Activated CD8-positive, alpha-beta memory T cell treated with anti-CD3 and anti-CD28 coated beads, Interleukin-2, amount 50 U/mL, for 1 hour (primary cell): ENCODE measurements around the gene LIPC.

ENCODE experiments used
- DNase-seq: peaks from one replicate; pipeline ENCODE4 v3.0.0-alpha.2; 2020; ENCODE audit errors: extremely low read depth

The LIPC gene

DNA sequence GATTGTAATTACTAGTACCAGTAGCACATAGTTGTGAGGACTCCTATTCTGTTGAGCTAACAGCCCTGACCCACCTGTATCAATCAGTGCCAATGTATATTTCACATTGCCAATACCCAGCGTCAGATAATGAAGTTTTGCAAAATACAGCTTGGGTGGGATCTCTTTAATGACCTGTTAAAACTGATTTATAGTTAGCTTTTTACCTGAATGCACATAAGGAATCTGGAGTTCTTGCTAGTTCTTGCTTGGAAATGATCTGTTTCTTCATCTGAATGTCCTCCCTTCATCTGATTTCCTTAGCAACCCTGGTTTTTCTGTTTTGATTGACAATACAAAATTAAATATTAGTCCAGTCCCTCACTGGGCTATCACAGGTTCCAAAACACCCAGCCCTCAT is 62.8 kb downstream of the LIPC start:
- DNase-seq: no peak

DNA sequence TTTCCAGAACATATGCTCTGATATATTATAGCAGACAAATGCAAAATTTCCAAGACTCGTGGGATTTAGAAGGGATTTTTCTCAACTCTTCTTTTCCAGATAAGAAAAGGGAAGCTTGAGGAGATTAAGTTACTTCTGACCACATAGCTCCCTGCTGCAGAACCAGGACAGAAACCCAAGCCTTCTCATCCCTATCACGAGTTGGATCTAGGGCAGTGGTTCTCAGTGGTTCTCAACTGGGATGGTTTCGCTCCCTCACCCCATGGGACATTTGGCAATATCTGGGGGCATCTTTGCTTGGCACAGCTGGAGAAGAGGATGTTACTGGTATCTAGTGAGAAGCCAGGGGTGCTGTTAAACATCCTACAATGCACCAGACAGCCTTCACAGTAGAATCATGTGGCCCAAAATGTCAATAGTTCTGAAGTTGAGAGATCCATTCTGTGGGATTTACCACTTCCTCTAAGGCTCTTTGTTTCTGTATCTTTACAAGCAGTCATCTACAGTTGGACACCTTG is 64.2 kb downstream of the LIPC start:
- no peak for DNase-seq

GRCh38 chr15:58497046-58497785 is 65.4 kb downstream of the LIPC start:
- DNase-seq: no peak

- DNase-seq: no peak
Observed at GRCh38 chr15:58498821-58499580, 67.2 kb downstream of the LIPC start.

- no peak for DNase-seq
Observed at GRCh38 chr15:58501006-58501405, 69.2 kb downstream of the LIPC start.

- DNase-seq: no peak
Observed at GRCh38 chr15:58501636-58502188, 69.9 kb downstream of the LIPC start.

DNA sequence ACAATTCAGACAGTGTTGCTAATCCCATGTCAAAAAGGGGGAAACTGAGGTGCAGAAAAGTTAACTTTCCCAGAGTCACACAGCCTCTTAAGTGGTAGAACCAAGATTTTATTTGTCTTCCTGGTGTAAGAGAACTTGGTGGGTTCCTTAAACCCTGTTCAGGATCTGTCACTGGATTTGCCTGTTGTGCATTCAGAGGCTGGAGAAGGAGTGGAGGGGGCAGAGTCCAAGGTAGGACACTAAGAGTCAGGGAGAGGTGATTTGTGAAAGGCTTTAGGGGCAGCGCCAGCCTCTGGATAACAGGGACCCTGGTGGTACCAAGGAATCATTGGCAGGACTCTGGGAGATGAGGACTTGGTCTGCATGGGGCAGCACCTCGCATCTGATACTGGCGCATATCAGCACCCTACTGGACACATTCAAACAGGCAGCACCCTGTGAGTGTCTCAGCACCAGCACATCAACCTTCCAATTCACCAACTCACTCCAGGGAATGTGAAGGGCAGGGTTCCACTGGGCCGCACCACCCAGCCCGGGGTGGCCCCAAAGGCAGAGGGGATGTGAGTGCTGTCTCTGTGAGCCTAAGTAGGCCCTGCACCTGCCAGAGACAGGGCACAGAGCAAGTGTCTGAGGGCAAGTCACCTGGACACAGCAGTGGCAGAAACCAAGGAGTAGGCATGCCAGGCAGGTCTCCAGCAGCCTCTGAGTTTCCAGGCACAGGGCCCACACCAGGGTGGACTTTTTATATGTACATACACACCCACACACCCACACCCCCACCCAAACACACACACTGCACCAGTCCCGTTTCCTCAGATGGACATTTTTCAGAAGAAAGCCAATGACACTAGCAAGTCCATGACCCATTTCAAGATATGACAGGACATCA is 71.6 kb downstream of the LIPC start:
- no peak for DNase-seq

DNA sequence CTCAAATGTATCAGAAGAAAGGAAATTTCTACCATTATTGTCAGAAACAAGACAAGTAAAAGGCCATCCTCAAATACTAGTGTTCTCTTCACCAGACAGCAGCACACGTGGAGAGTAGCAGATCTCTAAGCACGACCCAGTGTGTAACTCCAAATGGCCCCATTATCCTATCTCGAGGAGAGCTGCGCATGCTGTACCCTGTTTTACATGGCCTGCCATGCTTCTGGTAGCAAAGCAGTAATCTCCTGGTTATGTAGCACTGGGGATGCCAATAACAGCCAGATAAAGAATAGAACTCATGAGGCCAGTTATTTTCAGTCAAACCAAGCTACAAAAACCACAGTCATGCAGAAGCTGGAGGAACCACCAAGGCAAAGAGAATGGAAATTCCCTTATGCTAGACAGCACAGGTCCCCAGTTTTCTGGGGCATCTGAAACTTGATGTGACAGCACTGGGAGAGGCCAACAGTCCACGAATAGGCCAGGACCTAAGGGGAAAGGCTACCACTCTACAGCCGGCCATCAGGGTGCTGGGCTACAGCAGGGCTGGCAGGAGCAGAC is 73.0 kb downstream of the LIPC start:
- no peak for DNase-seq

DNA sequence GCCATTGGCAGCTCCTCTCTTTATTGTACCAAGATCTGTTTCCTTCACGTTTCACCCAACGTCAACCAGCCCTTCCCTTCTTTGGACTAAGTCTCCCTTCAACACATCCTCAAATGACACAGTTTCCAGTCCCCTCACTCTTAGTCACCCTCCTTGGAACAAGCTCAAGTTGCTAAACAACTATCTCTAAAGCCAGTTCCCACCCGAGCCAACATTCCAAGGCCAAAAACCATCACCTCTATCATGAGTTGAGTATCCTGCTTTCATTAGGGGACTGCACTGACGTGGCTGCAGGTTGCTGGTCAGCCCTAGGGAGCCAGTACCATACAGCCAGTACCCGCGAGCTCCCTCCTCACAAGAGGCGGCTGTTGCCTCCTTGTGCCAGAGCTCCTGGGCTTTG is 73.8 kb downstream of the LIPC start:
- DNase-seq: no peak

DNA sequence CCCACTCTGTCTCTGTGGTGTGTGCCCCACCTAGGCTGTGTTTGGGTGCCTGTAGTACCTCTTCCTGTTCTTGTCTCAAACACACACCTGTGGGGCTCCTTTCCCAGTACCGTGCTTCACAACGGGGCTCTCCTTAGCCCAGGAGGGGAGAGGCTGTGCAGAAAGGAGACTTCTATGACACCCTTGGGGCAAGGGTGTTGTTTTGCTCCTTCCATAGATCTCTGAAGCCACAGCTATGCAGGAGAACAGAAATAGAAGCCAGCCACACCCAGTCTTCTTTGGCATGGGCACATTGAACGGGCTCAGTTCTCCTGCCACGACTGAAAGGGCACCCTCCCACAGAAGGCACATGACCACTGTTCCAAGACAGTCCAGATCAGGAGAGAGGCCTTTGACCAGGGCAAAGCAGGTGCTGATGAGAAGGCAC is 74.3 kb downstream of the LIPC start:
- DNase-seq: no peak

GRCh38 chr15:58506783-58507668 is 75.2 kb downstream of the LIPC start:
- no peak for DNase-seq

DNA sequence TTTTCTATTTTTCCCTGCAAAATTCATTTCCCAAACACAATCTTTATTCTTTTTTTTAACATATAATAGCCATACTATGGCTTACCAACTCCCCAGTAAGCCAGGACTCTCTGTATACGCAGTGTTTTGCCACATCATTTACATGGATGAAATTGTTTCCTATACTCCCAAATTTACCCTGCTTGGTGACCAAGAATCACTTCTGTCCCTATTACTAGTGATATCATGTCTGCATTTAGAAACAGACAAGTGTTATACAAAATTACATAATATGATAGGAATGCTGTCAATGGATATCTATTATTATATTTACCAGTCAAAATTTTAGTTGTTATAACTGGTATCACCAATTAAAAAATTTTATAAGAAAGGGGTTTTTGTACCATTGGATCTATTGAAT is 77.8 kb downstream of the LIPC start:
- no peak for DNase-seq

- no peak for DNase-seq
Observed at GRCh38 chr15:58510715-58511598, 79.2 kb downstream of the LIPC start.

GRCh38 chr15:58511599-58511987 is 79.8 kb downstream of the LIPC start:
- DNase-seq: no peak

GRCh38 chr15:58512522-58512921 is 80.7 kb downstream of the LIPC start:
- DNase-seq: no peak

DNA sequence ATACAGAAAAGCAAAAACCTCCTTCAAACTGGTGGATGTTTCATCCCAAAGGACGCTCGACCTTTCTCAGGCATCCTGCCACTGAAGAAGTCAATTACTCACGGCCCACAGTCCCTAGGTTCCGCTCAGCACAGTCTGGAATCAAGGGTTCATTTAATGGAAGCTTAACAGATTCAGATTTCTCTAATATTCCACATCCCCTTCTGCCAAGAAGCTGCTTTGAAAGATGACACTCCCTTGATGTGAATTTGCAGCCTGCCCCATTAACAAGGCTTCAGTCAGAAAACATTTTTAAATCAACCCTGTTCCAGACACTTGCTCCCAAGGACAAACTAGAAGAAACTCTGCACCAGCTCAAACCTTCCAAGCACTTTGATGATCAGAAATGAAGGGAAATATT is 81.2 kb downstream of the LIPC start:
- no peak for DNase-seq

DNA sequence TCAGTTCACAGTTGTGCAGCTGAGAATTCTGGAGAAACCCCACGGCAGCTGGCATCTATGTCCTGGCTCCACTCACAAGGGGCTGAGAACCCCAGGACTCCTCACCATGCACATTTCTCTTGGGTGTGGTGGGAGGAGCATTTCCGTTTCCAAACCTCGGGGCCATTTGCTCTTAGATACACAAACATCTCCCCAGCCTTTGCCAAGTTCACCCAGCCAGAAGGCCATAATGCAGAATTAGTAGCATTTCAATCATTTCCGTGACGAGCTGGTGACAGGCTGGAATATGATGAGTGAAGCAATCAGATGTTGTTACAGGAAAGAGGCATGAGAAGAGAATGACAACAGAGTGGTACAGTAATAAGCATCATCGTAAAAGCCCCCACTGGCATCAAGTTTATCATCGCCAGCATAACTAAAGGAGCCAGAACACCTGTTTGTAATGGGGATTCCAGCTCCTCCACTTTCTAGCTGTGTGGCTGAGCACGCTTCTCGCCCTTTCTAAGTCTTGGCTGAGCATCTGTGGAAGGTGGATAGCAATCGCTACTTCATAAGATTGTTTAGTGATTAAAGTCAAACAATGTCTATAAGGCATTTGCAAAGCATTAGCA is 82.0 kb downstream of the LIPC start:
- no peak for DNase-seq

- no peak for DNase-seq
Observed at GRCh38 chr15:58515807-58516206, 84.0 kb downstream of the LIPC start.

GRCh38 chr15:58517252-58517681 is 85.5 kb downstream of the LIPC start:
- no peak for DNase-seq
